ENCODE measurements around the gene TENM3.

GRCh38 chr4:182384631-182385091 is 141.5 kb downstream of the TENM3 start:
- TF ChIP-seq CTCF (IDR thresholded peaks at IDR 0.05; ENCODE audit: low read depth, low read length) (no peak), EZH2phosphoT487 (IDR thresholded peaks at IDR 0.05; ENCODE audit: low read depth) (no peak)
